NCI-H748 treated with DMSO at 0.1 percent for 48 hours (cell line): Measurements from ENCODE around the gene WSCD1.
A peak's percentile ranks its signal among the peaks of the same experiment; 100 is the strongest.

Experiments
- DNase-seq: peaks from one replicate; lab custom pipeline; 2025; lab: John Stamatoyannopoulos, UW

The WSCD1 gene

DNA sequence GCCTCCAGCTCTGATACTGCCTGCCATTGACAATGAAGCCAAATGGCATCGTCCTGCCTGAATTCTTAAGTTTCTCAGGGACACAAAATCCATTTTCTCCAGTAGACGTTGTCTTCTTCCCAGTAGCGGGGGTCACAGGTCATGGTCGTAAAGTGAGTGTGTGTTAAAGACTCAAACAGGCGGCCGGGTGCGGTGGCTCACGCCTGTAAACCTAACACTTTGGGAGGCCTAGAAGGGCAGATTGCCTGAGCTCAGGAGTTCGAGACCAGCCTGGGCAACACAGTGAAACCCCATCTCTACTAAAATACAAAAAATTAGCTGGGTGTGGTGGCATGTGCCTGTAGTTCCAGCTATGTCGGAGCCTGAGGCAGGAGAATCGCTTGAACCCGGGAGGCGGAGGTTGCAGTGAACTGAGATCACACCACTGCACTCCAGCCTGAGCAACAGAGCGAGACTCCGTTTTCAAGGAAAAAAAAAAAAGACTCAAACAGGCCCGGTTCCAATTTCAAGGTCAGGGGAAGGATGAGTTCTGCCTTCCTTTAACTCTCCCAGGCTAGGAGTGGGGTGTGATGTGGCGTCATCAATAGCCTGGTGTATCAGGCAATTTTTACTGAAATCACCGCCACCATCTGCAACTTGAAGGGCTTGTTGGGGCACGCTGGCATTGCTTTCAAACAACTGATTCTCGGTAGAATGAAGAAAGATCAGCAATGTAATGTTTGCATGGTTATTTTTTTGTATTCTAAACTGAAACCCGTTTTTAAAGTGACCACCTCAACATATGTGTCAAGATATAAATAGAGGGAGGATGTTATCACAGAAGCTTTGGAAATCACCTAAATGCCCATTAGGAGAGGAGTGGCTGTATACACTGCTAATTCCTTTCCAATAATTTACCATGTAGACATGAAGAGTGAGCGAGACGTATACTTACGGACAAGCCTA lies 91.0 kb downstream of the WSCD1 start:
- no peak for DNase-seq

- peak; percentile 28 for DNase-seq
Measured at GRCh38 chr17:6162216-6162615, 92.0 kb downstream of the WSCD1 start.

GRCh38 chr17:6162892-6163291 lies 92.7 kb downstream of the WSCD1 start:
- no peak for DNase-seq

DNA sequence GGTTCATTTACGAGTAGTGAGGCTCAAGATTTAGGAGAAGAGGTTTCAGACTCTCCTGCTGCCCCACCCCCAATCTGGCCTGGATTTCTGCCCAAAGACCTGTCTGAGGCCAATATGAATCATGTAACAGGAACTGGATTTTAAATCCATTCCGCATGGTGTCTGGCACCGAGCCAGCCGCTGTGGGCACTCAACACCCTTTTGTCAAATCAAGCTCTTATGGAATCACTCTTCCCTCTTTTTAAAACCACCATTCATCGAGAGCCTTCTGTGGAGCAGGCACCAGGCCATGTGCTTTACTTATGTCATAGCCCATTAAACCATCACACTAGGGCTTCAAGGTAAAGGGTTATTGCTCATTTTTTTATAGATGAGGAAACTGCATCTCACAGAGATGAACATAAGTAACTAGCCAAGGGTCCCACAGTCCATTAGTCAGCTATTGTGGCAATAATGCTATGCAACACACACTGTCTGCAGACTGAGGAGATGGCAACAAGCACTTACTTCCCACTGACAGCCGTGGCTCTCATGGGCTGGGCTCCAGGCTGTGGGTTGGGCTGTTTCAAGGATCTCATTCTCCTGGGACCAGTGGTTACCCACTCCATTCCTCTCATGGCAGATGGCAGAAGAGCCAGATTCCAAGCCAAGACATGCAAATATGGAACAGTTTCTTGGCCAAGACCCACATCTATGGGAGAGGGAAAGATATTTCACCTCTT lies 93.6 kb downstream of the WSCD1 start:
- DNase-seq = peak; percentile 74

GRCh38 chr17:6164996-6165395 lies 94.8 kb downstream of the WSCD1 start:
- no peak for DNase-seq

GRCh38 chr17:6165806-6166205 lies 95.6 kb downstream of the WSCD1 start:
- no peak for DNase-seq

DNA sequence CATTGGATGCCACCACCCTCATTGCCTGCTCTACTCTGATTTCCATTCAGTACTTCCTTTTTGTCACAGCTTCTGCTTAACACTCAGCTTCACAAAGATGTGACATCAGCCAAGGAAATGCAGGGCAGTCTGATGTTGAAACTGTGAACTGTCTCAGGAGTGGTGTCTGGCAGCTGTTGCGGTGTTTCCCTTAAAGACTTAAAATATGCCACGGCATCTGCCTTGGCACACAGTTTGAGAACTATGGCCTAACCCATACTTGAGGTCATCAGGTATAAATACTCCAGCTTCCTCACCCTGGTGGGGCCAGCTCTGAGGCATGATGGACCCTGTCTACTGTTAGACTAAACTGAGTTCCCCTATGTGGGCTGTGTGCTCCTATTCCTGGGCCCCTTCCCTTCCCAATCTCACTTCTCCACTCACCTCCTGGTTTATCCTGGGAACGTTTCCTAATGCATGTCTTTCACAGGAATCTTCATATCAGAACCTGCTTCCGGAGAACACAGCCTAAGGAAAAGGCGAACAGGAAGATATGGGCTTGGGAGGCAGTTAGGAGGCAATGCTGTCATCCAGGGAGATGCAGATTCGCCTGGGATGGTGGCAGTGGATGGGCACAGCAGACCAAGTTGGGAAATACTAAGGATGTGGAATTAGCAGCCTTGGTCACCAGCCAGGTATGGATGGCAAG lies 96.5 kb downstream of the WSCD1 start:
- no peak for DNase-seq

DNA sequence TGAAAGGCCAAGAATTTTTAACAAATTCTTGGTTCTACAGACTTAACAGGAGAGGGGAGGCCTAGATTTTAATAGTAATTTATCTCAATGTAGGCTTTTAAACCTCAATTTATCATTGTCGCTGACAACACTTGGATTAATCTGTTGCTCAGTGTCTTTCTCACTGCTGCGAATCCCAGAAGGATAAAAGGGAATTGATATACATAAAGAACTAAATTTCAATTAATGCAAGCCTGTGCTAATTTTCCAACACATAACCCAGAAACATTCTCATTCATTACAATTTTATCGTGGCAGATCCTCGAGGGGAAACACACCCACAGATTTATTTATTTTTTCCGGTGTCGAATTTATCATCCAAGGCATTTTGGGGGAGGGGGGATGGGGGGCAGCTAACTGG lies 98.1 kb downstream of the WSCD1 start:
- DNase-seq = no peak

GRCh38 chr17:6170349-6170748 lies 100.2 kb downstream of the WSCD1 start:
- no peak for DNase-seq

DNA sequence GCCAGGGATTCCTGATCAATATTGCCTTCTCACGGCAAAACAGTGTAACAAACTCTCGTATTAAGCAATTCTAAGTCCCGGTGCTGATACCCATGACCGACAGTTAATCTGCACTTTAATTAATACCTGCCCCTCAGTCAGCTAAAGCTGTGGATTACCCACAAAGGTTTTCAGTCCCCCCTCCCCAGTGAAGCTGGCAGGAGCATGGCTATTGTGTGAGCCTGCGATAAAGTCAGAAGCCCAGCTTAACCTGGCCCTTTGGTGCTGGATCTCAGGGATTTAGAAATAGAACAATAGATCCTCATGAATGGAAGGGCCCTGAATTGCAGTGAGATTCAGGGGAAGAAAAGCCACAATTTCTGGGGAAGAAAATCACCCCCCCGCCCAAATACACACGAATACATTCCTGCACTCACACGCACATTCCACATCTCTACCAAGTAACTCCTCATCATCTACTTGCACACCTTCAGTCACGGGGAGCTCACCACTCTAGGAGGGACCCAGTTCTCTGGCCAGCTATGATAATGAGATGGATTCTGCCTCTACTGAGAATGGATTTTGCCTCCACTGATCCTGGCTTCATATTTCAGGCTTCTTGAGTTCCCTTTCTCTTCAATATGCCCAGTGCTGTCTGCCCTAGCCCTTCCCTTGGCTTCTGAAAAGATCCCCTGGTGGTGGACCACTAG lies 102.6 kb downstream of the WSCD1 start:
- no peak for DNase-seq

DNA sequence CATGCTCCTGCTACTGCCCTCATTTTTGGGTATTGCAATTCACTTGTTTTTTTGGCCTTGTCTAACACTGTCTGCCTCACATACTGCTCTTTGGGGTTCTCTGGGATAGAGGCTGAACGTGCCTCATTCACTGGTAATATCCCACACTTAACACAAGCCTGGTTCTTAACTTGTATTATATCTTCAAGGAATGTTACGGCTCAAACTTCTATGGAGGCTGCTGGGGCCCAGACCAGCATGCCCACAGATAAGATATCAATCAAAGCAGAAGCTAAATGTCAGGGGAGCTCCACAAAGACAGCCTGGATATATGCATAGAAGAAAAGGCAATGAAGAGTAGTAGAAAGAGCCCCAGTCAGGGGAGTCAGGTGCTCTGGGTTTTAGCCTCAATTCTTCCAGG lies 103.5 kb downstream of the WSCD1 start:
- DNase-seq = no peak
